Measurements from ENCODE around the gene TTC23.
"Not testable (repeated sequence)": the region's sequence is repeated elsewhere in the genome, so short reads cannot be mapped to it uniquely, and the experiment has no call there.

Gene TTC23

GRCh38 chr15:99121691-99122410, 127.5 kb downstream of the TTC23 start:
- DNase-seq (ENCODE audit: low read depth, low spot score) = no peak

- DNase-seq (ENCODE audit: low read depth, low spot score) = no peak
Observed at GRCh38 chr15:99121207-99121606, 128.2 kb downstream of the TTC23 start.

- no peak for DNase-seq (ENCODE audit: low read depth, low spot score)
Observed at GRCh38 chr15:99120050-99120777, 129.2 kb downstream of the TTC23 start.

DNA sequence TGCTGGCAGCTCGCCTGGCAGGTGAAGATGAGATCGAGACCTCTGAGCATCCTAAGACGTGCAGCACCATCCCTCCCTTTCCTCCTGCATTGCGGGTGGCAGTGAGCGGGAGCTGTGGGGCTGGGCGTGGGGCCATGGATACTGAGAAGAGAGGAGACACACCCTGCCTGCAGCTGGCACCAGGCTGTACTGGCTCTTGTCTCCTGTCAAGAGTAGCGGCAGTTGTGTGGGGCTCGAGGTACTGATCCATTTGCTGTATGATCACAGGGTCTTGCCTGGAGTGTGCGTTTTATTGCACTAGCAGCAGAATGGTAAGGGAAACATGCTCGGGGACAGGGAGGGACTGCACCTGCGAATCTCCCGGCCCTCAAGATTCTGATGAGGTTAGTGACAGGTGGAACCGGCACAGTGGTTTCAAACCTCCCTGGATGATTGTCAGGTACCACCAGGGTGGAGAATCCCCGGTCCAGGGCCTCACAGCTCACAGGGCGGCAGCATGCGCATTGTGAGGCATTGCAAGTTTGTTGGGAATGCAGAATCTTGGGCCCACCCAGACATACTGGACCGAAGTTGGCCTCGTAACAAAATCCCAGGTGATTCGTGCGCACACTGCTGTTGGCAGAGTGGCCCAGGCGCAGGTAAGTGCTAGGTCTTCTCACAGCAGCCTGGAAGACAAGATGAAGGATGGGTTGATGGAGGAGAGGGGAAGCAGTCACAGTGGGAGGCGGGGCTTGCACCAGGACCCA, 130.4 kb downstream of the TTC23 start:
- no peak for DNase-seq (ENCODE audit: low read depth, low spot score)

GRCh38 chr15:99118258-99118632, 131.1 kb downstream of the TTC23 start:
- DNase-seq (ENCODE audit: low read depth, low spot score) = no peak

GRCh38 chr15:99117563-99118257, 131.7 kb downstream of the TTC23 start:
- DNase-seq (ENCODE audit: low read depth, low spot score) = no peak

- DNase-seq (ENCODE audit: low read depth, low spot score) = no peak
Observed at GRCh38 chr15:99117111-99117510, 132.3 kb downstream of the TTC23 start.

DNA sequence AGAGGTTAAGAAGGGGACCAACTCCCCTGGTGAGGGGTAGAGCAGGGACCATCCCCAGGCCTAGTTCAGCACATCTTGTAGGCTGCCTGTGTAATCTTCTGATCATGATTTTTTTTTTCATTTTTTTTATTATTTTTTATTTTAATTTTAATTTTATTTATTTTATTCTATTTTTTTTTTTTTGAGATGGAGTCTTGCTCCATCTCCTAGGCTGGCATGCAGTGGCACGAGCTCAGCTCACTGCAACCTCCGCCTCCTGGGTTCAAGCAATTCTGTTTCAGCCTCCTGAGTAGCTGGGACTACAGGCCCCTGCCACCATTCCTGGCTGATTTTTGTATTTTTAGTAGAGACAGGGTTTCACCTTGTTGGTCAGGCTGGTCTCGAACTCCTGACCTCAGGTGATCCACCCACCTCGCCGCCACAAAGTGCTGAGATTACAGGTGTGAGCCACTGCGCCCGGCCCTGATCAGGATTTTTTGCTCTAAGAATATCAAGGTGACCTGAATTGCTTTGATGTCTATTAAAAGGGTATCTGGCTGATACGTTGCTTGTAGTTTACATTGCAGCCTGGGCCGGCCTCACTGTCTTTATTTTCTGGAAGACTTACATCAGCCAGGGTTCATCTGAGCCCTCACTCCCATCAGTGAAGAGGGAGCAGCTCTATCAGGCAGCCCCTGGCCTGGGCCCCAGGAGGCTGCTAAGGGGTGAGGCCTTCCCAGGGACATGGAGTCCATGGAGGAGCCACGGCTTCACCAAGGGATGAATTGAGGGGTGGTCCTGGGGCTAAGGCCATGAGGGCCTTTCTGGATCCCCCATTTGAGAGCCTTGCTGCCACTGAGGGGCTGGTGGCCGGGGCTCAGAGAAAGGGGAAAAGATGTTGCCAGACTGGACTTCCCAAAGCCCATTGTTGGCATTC, 133.8 kb downstream of the TTC23 start:
- DNase-seq (ENCODE audit: low read depth, low spot score) = no peak

DNA sequence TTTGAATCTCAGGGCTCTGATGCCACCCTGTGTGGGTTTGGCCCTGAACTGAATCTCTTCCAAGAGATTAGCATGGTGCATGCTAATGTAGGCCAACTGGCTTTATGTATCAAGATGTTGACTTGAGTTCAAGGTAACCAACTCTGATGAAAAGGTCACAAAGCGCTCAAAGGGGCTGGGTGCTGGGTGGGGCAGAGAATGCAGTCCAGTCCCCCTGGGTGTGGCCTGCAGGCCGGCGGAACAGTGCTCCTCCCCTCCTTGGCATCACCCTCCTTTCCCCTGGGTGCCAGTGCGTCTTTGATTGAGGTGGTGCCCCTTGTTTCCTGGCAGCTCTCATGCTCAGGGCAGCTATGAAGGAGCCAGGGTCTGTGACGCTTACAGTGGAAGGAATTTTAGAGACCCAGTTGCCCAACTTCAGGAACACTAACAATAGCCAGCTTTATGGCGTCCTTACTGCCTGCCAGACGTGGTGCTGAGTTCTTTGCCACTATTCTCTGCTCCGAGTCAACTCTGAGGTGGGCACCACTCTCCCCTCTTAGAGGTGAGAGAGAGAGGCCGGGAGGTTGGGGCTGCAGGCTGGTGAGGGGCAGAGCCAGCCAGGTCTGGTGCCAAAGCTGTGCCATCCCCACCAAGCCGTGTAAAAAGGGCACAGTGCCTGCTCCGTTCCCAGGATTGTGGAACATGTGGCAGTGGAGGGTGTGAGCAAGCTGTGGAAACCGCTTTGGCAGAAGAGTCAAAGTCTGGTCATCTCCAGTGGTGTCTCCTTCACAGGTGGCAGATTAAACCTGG, 134.7 kb downstream of the TTC23 start:
- DNase-seq (ENCODE audit: low read depth, low spot score) = no peak

DNA sequence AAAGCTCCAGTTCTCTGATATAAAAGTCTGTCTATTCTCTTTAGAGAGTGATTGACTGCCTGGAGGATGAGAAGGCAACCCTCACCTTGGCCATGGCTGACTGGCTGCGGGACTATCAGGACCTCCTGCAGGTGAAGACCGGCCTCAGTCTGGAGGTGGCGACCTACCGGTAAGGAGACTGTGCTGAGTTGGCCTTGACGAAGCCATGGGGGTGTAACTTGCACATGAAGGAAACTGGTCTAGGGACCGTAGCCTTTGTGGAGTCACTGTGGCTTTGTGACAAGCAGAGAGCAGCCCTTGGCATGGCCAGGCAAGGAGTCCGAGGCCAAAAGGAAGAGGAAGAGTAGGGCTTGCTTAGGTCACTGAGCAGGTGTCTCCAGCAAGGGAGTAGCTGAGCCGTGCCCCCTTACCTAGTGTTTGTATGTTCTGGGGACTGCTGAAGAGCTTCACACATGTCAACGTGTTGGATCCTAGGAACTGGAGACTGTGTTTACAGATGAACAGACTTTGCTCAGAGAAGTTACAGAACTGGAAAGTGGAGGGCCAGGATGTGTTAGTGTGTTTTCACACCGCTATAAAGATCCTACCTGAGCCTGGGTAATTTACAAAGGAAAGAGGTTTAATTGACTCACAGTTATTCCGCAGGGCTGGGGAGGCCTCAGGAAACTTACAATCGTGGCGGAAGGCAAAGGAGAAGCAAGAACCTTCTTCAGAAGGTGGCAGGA, 135.7 kb downstream of the TTC23 start:
- DNase-seq (ENCODE audit: low read depth, low spot score) = no peak

DNA sequence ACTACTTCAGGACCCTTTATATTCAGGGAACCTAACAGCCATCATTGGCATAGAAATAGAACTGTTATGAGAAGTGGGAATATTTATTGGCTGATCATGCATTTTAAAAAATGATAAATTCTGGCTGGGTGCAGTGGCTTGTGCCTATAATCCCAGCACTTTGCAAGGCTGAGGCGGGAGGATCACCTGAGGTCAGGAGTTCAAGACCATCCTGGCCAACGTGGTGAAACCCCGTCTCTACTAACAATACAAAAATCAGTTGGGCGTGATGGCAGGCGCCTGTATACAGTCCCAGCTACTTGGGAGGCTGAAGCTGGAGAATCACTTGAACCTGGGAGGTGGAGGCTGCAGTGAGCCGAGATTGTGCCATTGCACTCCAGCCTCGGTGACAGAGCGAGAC, 137.7 kb downstream of the TTC23 start:
- not testable (repeated sequence) for DNase-seq (ENCODE audit: low read depth, low spot score)

DNA sequence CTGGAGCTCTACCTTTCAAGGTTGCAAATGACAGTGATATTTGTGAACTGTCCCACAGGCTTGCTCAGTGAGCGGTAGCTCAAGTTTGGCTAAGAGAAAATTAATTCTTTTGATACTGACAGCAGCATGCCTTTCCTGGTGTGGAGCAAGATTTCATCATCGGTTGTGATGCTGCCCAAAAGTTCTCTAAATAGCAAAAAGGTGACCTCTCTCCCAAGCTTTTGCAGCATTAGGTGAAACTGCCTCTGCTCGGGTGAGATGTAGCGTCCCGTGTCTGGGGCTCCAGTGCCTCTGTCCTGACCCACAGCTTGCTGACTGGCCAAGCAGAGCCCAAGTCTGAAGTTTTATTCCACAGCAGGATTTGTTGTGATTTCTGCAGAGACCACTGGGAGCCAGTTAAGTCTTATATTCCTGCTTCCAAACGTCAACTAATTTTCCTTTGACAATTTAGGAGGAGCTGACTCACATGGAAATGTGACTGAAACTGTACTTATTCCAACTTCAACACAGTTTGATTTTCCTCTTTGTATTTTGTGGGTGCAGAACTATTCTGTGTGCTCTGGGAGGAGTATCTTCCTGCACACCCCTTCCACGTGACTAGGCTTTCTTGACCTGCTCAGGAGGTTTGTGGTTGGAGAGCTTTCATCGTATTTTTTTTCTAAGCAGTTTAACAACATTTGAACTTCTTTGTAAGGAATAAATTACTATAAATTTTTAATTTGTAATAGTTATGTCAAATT, 138.6 kb downstream of the TTC23 start:
- DNase-seq (ENCODE audit: low read depth, low spot score) = no peak

DNA sequence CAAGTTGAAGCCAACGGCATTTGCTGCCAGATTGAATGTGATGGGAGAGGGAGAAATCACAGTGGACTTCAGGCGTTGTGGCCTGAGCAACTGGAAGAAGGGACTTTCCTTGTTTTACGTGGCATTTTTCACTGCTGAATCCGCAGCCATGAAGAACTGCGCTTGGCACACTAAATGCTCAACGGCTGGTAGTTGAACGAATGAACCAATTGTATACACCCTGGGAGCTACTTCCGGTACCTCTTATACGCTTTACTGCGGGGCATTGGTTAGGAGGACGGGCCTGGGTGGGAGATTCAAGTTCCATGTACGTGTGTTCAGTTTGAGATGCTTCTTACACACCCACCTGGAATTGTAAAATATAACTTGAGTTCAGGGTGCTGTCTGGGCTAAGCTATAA, 139.3 kb downstream of the TTC23 start:
- no peak for DNase-seq (ENCODE audit: low read depth, low spot score)

GRCh38 chr15:99109555-99110021, 139.8 kb downstream of the TTC23 start:
- DNase-seq (ENCODE audit: low read depth, low spot score) = no peak

GRCh38 chr15:99108993-99109392, 140.4 kb downstream of the TTC23 start:
- DNase-seq (ENCODE audit: low read depth, low spot score) = no peak

DNA sequence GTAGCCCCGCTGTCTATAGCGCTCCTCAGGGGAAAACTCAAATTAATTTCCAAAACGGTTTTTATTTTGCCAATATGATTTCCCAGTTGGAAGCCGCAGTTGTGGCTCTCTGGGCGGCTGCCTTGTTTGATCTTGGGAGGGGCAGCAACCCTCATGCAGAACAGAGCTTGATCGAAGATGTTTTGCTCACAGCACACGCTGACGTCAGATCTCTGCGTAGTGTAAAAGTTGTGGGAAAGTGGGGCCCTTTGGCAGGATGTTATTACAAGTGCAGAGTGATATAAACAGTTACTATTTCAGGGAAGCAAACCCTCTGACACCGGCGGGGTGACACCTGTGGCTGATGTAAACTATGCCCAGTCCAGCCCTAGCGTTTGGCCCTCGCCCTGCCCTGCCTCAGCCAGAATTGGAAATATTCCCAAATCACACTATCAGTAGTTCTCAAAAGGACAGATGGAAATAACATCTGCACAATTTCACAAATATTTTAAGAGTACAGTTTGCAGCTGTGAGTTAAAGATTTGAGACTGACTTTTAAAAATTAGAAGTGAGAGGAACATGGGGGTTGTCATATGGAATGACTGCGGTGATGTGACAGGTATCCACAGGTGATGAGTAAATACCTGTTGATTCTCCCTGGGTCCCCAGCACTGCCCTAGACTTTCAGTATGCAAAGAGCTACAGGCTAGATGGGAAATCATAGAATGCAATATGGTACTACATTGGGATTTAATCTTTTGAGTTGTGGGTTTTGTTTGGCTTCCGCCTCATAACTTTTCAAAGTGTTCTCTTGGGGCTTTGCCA, 142.8 kb downstream of the TTC23 start:
- peak; percentile 84 for DNase-seq (ENCODE audit: low read depth, low spot score)

DNA sequence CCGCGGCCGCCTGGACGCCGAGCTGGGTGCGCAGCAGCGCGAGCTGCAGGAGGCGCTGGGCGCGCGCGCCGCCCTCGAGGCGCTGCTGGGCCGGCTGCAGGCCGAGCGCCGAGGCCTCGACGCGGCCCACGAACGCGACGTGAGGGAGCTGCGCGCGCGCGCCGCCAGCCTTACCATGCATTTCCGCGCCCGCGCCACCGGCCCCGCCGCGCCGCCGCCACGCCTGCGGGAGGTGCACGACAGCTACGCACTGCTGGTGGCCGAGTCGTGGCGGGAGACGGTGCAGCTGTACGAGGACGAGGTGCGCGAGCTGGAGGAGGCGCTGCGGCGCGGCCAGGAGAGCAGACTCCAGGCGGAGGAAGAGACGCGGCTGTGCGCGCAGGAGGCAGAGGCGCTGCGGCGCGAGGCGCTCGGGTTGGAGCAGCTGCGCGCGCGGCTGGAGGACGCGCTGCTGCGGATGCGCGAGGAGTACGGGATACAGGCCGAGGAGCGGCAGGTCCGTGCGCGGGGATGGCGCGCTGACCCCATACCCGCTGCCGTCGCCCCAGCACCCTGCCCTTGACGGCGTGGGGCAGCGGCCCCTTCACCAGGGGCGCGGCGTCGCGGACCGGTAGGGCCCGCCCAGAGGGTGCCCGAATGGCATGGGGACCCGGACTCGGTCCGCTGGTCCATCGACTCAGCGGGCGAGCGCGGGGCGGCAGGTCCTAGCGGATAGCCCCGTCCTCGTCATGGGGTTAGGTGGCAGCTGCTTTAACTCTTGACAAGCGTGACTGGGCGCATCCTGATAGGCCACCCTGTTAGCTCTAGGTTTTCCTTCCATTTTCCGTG, 143.7 kb downstream of the TTC23 start:
- DNase-seq (ENCODE audit: low read depth, low spot score) = no peak

All from brain pericyte (primary cell).